Measurements from ENCODE around the gene CADM3. TPM values are rescaled to one million over a fixed set of nuclear protein-coding genes. Genes with fewer than 3 reads are reported as not detected.

Gene CADM3
- polyA plus RNA-seq, 3 donors, result not detected

DNA sequence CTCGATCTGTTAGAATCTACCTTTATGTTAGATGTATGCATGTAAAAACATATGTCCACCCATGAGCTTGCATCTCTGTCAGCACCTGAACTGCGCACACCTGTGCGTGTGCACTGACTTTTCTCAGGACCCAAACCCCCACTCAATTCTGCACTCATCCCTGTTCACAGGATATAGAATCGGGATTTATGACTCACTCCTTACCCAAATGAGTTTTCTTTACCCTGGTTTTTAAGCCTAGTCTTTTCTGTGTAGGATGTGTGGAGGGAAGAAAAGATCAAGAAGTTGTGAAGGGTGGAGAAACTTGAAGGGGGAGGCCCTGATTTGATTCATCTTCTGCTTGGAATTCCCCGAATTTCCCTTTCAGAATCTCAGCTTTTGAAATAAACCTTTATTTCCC lies 35.7 kb downstream of the CADM3 start:
- Mint-ChIP-seq H3K4me3 (no peak overlapping the region), H3K27me3 (ENCODE audit: low read depth in 3 of 3) (peaks cover 10 to 29% (median 18%) of the 10 kb centered on the region in 3 donors), H3K36me3 (no peaks in the 10 kb centered on the region), H3K9me3 (peaks cover 0 to 2% (median 0%) of the 10 kb centered on the region in 7 donors), H3K4me1 (peaks cover 26% of the 10 kb centered on the region), H3K27ac (no peak overlapping the region)
- intact Hi-C loops (cut with micrococcal nuclease), result no loop called here
- H3K36me3 ChIP-seq (replicated peaks in 1 of 2; ENCODE audit: control insufficient read depth in 1 of 2, insufficient read depth in 2 of 2, low read length in 2 of 2), result no peaks in the 10 kb centered on the region
- peaks cover 0 to 19% of the 10 kb centered on the region in 2 donors for H3K27me3 ChIP-seq (ENCODE audit: control insufficient read depth in 2 of 2, insufficient read depth in 2 of 2, low read length in 2 of 2)
- H3K79me2 ChIP-seq (ENCODE audit: insufficient read depth, low read length), result no peaks in the 10 kb centered on the region
- peaks cover 3 to 14% of the 10 kb centered on the region in 2 donors for H3K4me1 ChIP-seq (ENCODE audit: control insufficient read depth in 1 of 2, insufficient read depth in 2 of 2, low read length in 2 of 2)
- no peaks in the 10 kb centered on the region for H3K9me3 ChIP-seq (replicated peaks in 1 of 2; ENCODE audit: control insufficient read depth in 1 of 2, insufficient read depth in 1 of 2, low read length in 2 of 2)
- H2AFZ ChIP-seq (ENCODE audit: insufficient read depth, low read depth, low read length, poor library complexity, severe bottlenecking), result no peak overlapping the region
- H3K4me2 ChIP-seq (replicated peaks; ENCODE audit: extremely low read depth, low read length, poor library complexity, severe bottlenecking), result no peak overlapping the region
- H3K4me3 ChIP-seq (replicated peaks in 1 of 3; ENCODE audit: low read depth in 2 of 3, low read length in 3 of 3), result no peak overlapping the region
- DNase-seq, result no peak
- TF ChIP-seq, protein P1, sequence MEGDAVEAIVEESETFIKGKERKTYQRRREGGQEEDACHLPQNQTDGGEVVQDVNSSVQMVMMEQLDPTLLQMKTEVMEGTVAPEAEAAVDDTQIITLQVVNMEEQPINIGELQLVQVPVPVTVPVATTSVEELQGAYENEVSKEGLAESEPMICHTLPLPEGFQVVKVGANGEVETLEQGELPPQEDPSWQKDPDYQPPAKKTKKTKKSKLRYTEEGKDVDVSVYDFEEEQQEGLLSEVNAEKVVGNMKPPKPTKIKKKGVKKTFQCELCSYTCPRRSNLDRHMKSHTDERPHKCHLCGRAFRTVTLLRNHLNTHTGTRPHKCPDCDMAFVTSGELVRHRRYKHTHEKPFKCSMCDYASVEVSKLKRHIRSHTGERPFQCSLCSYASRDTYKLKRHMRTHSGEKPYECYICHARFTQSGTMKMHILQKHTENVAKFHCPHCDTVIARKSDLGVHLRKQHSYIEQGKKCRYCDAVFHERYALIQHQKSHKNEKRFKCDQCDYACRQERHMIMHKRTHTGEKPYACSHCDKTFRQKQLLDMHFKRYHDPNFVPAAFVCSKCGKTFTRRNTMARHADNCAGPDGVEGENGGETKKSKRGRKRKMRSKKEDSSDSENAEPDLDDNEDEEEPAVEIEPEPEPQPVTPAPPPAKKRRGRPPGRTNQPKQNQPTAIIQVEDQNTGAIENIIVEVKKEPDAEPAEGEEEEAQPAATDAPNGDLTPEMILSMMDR (IDR thresholded peaks at IDR 0.05), result no peak
- H4K20me1 ChIP-seq (ENCODE audit: insufficient read depth, low read length), result no peaks in the 10 kb centered on the region
- no peak overlapping the region for H3K27ac ChIP-seq (ENCODE audit: low read depth in 1 of 2, low read length in 2 of 2)
- 94% methylated on average over 3 of the region's 5 CpGs for WGBS (ENCODE audit: insufficient coverage)
- H3K9ac ChIP-seq (ENCODE audit: insufficient read depth, low read length, poor library complexity, severe bottlenecking), result no peak overlapping the region

DNA sequence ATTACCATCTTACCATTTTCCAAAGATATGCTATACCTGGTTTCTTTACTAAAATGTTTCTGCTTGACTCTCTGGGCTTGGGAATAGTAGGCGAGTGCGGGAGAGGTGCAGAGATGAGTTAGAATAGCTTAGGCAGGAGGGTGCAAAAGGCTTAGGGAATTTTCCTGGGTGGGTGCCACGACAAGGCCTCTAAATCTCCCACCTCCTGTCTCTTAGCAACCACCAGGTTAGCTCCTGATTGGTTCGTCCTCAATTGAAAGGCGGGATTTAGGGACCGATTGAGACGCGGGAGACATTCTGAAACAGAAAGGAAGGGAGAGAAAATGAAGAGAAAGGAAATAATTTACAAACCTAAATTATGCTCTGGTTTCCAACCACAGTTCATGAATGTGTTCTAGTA lies 36.4 kb downstream of the CADM3 start:
- Mint-ChIP-seq H3K27me3 (ENCODE audit: low read depth in 3 of 3) (peaks cover 10 to 29% (median 18%) of the 10 kb centered on the region in 3 donors), H3K9me3 (peaks cover 0 to 2% (median 0%) of the 10 kb centered on the region in 7 donors), H3K4me1 (peaks cover 20% of the 10 kb centered on the region), H3K4me3 (peak overlapping the region in 1 of 2 donors; percentile 40), H3K36me3 (no peaks in the 10 kb centered on the region), H3K27ac (no peak overlapping the region)
- Histone ChIP-seq H3K36me3 (replicated peaks in 1 of 2; ENCODE audit: control insufficient read depth in 1 of 2, insufficient read depth in 2 of 2, low read length in 2 of 2) (no peaks in the 10 kb centered on the region), H3K4me2 (replicated peaks; ENCODE audit: extremely low read depth, low read length, poor library complexity, severe bottlenecking) (no peak overlapping the region), H3K4me3 (replicated peaks in 1 of 3; ENCODE audit: low read depth in 2 of 3, low read length in 3 of 3) (no peak overlapping the region), H3K79me2 (ENCODE audit: insufficient read depth, low read length) (no peaks in the 10 kb centered on the region), H3K27ac (ENCODE audit: low read depth in 1 of 2, low read length in 2 of 2) (no peak overlapping the region), H3K27me3 (ENCODE audit: control insufficient read depth in 2 of 2, insufficient read depth in 2 of 2, low read length in 2 of 2) (peaks cover 0 to 19% of the 10 kb centered on the region in 2 donors), H3K9me3 (replicated peaks in 1 of 2; ENCODE audit: control insufficient read depth in 1 of 2, insufficient read depth in 1 of 2, low read length in 2 of 2) (no peaks in the 10 kb centered on the region), H2AFZ (ENCODE audit: insufficient read depth, low read depth, low read length, poor library complexity, severe bottlenecking) (no peak overlapping the region), H4K20me1 (ENCODE audit: insufficient read depth, low read length) (no peaks in the 10 kb centered on the region), H3K4me1 (ENCODE audit: control insufficient read depth in 1 of 2, insufficient read depth in 2 of 2, low read length in 2 of 2) (peaks cover 0 to 9% of the 10 kb centered on the region in 2 donors), H3K9ac (ENCODE audit: insufficient read depth, low read length, poor library complexity, severe bottlenecking) (no peak overlapping the region)
- no peak for DNase-seq
- intact Hi-C loops (cut with micrococcal nuclease), result no loop called here
- WGBS (ENCODE audit: insufficient coverage), result no CpG with 5 or more reads among the region's 8 CpGs
- TF ChIP-seq, protein P1 (IDR thresholded peaks at IDR 0.05), result no peak
